Measurements from ENCODE around the gene LRRC55. TPM values are rescaled to one million over a fixed set of nuclear protein-coding genes. Genes with fewer than 3 reads are reported as not detected.

Gene LRRC55
- total RNA-seq, 1 donor from 2014 or later: not detected

DNA sequence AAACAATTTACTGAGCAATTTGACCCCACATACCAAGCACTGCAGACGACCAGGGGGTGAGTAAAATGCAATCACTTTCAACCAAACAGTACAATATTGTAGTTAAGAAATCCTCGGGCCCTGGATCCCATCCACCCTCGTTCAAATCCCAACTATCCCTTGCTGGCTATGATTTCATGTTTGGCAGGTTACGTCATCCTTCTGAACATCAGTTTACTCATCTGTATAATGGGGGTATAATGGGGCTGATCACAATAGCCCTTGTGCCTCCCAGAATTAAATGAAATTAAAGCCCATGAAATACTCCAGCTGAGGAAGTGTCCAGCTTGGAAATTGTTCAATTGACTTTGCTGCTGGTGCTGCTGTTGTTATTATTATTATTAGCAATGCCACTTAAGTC is 34.7 kb downstream of the LRRC55 start:
- Mint-ChIP-seq H3K4me3 (no peak overlapping the region), H3K9me3 (no peaks in the 10 kb centered on the region), H3K27me3 (ENCODE audit: insufficient read depth) (peaks cover 3% of the 10 kb centered on the region), H3K4me1 (ENCODE audit: low read depth) (no peaks in the 10 kb centered on the region), H3K27ac (no peak overlapping the region), H3K36me3 (ENCODE audit: low read depth) (no peaks in the 10 kb centered on the region)
- no peak for DNase-seq (ENCODE audit: low spot score)
- intact Hi-C loops (cut with micrococcal nuclease): no loop called here

DNA sequence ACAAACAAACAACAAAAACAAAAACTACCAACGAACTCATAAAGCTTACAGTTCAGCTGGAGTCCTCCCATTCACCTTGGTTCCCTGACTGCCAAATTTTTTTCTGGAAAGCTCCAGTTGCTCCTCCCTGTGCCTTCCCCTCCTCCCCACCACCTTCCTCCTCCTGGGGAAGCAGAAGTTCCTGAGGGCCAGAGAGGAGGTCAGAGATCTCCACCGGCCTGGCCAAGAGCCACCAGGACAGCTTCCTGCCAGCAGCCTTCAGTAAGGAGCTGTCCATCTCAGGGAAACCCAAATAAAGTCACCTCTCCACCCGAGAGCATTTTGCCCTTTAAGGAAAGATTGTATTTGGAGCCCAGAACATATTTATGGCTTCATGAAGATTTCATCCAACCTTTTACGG is 35.3 kb downstream of the LRRC55 start:
- intact Hi-C loops (cut with micrococcal nuclease): no loop called here
- Mint-ChIP-seq H3K4me1 (ENCODE audit: low read depth) (no peaks in the 10 kb centered on the region), H3K27me3 (ENCODE audit: insufficient read depth) (peaks cover 2% of the 10 kb centered on the region), H3K9me3 (no peaks in the 10 kb centered on the region), H3K36me3 (ENCODE audit: low read depth) (no peaks in the 10 kb centered on the region), H3K4me3 (no peak overlapping the region), H3K27ac (no peak overlapping the region)
- DNase-seq (ENCODE audit: low spot score): no peak

DNA sequence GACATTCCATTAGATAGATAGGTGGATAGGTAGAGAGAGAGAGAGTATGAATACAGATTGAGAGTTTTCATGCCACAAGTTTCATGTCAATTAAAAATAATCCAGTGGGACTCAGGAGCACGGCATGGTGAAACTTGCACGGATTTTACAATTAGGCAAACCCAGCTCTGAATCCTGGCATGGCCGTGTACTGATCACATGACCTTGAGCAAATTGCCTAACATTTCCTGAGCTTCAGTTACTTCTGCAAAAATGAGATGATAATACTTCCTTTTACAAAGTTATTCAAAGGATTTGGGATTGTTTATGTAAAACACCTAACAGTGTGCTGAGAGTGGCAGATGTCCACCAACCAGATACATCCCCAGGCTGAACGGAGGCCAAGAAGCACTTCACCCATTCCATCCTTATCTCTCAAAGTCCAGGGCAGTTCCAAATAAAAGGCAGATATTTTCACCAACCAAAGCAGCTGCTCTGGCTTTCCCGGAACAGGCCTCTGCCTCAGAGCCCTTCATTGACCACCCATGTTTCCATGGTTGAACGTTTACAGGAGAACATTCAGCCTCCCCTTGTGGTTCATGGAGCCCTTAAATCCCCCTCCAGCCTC is 37.4 kb downstream of the LRRC55 start:
- no peaks in the 10 kb centered on the region for H3K27me3 Mint-ChIP-seq (ENCODE audit: insufficient read depth)
- H3K4me1 Mint-ChIP-seq (ENCODE audit: low read depth): no peaks in the 10 kb centered on the region
- H3K27ac Mint-ChIP-seq: no peak overlapping the region
- H3K9me3 Mint-ChIP-seq: no peaks in the 10 kb centered on the region
- no peak overlapping the region for H3K4me3 Mint-ChIP-seq
- H3K36me3 Mint-ChIP-seq (ENCODE audit: low read depth): no peaks in the 10 kb centered on the region
- no peak for DNase-seq (ENCODE audit: low spot score)
- intact Hi-C loops (cut with micrococcal nuclease): no loop called here

DNA sequence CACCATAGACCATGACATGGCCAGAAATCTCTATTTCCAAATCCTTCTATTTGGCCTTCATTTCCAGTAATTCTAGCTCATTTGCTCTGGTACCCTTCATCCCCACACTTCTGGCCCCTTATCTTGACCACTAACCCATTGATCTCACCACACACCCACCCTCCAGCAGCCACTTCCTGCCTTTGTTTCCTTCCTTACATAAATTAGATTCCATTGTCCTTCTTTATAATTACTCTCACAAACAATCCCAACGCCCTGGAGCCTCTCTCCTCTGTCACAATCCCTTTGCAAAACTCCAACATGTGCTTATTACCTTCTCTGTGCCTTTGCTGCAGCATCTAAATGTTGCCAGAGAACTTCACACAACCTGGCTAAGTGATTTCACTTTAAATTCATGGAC is 40.5 kb downstream of the LRRC55 start:
- Mint-ChIP-seq H3K27ac (no peak overlapping the region), H3K9me3 (no peaks in the 10 kb centered on the region), H3K4me3 (no peak overlapping the region), H3K27me3 (ENCODE audit: insufficient read depth) (no peaks in the 10 kb centered on the region), H3K36me3 (ENCODE audit: low read depth) (no peaks in the 10 kb centered on the region), H3K4me1 (ENCODE audit: low read depth) (no peaks in the 10 kb centered on the region)
- DNase-seq (ENCODE audit: low spot score): no peak
- intact Hi-C loops (cut with micrococcal nuclease): no loop called here

DNA sequence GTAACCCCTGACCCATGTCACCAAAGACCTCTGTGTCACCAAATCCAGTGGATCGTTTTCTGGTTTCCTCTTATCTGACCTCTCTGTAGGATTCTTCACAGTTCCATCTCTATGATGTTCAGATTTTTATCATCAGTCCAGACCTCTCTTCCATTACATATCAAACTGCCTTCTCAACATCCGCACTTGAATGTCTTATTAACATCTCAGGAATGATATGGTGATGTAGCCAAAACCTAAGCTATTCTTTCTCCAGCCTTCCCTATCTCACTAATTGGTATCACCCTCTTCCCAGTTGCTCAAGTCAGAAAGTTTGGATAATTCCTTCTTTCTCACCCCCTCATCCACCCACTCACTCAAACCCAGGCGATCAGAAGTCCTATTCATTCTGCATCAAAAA is 41.8 kb downstream of the LRRC55 start:
- no peak for DNase-seq (ENCODE audit: low spot score)
- intact Hi-C loops (cut with micrococcal nuclease): no loop called here
- H3K4me3 Mint-ChIP-seq: no peak overlapping the region
- no peaks in the 10 kb centered on the region for H3K9me3 Mint-ChIP-seq
- H3K27ac Mint-ChIP-seq: no peak overlapping the region
- no peaks in the 10 kb centered on the region for H3K36me3 Mint-ChIP-seq (ENCODE audit: low read depth)
- H3K4me1 Mint-ChIP-seq (ENCODE audit: low read depth): no peaks in the 10 kb centered on the region
- no peaks in the 10 kb centered on the region for H3K27me3 Mint-ChIP-seq (ENCODE audit: insufficient read depth)

DNA sequence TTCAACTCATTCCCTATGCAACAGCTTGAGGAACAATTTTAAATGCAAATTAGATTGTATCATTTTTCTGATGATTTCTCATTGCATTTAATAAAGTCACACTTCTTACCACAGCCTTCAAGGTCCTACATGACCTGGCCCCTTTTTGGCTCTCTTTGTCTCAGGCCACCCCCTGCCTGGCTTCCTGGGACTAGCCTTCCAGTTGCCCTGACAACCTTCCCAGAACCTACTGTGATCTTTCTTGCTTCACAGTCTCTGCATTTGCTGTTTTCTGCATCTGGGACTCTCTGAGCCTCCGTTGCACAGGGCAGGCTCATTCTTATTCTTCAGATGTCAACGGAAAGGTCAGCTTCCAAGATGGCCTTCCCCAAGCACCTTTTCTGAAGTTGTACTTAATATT is 42.4 kb downstream of the LRRC55 start:
- H3K4me1 Mint-ChIP-seq (ENCODE audit: low read depth): no peaks in the 10 kb centered on the region
- no peaks in the 10 kb centered on the region for H3K27me3 Mint-ChIP-seq (ENCODE audit: insufficient read depth)
- no peaks in the 10 kb centered on the region for H3K9me3 Mint-ChIP-seq
- intact Hi-C loops (cut with micrococcal nuclease): no loop called here
- H3K4me3 Mint-ChIP-seq: no peak overlapping the region
- H3K27ac Mint-ChIP-seq: no peak overlapping the region
- no peak for DNase-seq (ENCODE audit: low spot score)
- H3K36me3 Mint-ChIP-seq (ENCODE audit: low read depth): no peaks in the 10 kb centered on the region

DNA sequence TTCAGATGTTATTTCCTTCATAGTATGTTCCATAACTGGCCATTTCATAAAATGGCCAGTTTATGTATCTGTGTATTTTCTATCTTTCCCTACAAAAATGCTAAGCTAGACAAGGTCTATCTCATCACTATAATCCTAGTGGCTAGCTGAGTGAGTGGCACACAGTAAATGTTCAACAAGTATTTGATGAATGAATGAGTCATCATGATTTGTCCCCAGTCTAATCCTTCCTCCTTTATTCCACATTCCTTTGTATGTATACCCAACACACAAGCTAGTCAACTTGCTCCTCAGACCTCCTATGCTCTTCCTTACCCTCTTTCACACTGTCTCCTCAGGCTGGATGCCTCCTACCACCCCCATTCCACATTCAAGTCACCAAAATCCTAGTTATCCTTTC is 42.8 kb downstream of the LRRC55 start:
- Mint-ChIP-seq H3K9me3 (no peaks in the 10 kb centered on the region), H3K4me1 (ENCODE audit: low read depth) (no peaks in the 10 kb centered on the region), H3K27ac (no peak overlapping the region), H3K27me3 (ENCODE audit: insufficient read depth) (no peaks in the 10 kb centered on the region), H3K4me3 (no peak overlapping the region), H3K36me3 (ENCODE audit: low read depth) (no peaks in the 10 kb centered on the region)
- no peak for DNase-seq (ENCODE audit: low spot score)
- intact Hi-C loops (cut with micrococcal nuclease): no loop called here

DNA sequence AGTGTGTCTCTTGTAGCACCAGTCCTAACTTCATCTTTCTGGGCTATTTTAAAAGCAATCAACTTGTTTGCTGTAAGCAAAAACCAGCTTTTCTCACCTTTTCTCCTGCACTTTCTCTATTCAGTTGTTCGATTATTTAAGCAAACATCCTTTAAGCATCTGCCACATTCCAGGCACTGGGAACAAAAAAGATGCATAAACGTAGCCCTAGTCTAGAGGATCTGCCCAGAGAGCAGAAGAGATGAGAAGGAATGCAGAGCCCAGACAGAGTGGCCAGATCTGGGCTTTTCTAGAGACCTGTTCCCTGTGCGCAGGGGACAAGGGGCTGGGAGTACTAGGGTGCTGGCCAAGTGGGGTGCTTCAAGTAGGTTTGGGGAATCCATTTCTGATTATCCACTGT is 46.8 kb downstream of the LRRC55 start:
- H3K9me3 Mint-ChIP-seq: no peaks in the 10 kb centered on the region
- H3K4me3 Mint-ChIP-seq: no peak overlapping the region
- H3K27me3 Mint-ChIP-seq (ENCODE audit: insufficient read depth): peaks cover 24% of the 10 kb centered on the region
- no peaks in the 10 kb centered on the region for H3K4me1 Mint-ChIP-seq (ENCODE audit: low read depth)
- no peak overlapping the region for H3K27ac Mint-ChIP-seq
- no peak for DNase-seq (ENCODE audit: low spot score)
- intact Hi-C loops (cut with micrococcal nuclease): no loop called here
- H3K36me3 Mint-ChIP-seq (ENCODE audit: low read depth): no peaks in the 10 kb centered on the region

DNA sequence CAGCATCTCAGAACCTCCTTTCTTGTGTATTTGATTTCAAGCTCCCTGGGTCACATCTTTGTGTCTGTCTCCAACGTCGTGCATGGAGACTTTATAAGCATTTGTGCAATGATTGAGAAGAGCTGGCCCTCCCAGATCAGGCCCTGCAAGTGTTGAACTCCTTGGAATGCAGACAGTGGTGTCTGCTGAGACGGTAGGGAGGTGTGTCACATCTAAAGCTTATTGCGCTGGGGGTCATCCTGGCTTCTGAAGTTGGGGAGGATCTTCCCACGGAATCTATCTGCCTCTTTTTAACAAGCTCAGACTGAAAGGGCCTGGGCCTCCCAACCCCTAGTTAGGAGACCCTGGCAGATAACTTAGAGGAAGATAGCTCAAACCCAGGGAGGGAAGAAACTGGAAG is 48.6 kb downstream of the LRRC55 start:
- Mint-ChIP-seq H3K27me3 (ENCODE audit: insufficient read depth) (peaks cover 28% of the 10 kb centered on the region), H3K27ac (no peak overlapping the region), H3K9me3 (no peaks in the 10 kb centered on the region), H3K4me1 (ENCODE audit: low read depth) (no peaks in the 10 kb centered on the region), H3K36me3 (ENCODE audit: low read depth) (no peaks in the 10 kb centered on the region), H3K4me3 (no peak overlapping the region)
- intact Hi-C loops (cut with micrococcal nuclease): no loop called here
- no peak for DNase-seq (ENCODE audit: low spot score)

DNA sequence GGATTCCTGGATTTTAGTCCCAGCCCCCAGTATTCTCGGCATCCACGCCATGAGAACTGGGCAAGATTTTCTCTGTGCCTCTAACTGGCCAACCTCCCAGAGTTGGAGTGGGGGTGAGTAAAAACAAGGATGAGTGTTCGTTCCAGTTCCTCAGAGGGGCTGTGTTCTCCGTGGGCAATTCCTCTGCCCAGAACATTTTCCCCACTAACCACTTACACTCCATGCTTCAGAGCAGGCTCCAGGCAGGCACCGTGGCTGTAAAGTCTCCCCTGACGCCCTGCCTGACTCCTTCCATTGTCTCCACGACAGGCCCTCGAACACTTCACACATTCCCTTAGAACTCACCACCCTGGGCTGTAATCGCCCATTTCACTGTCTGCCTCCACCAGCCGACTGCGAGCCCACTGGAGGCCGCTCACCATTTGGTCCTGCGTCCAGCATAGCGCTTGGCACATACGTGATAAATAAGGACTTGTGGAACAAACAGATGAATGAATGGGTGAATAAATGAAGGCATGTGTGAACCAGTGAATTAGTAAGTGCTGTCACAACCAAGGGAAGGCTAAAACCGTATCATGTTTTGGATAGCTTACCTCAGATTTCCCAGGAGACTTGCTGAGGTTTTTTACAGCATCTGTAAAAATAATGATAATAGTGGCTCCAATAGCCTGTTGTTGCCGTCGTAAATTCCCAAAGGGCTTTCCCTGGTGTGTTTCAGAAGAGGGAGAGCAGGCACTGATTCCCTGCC is 49.2 kb downstream of the LRRC55 start:
- no peaks in the 10 kb centered on the region for H3K4me1 Mint-ChIP-seq (ENCODE audit: low read depth)
- no peak overlapping the region for H3K4me3 Mint-ChIP-seq
- no peaks in the 10 kb centered on the region for H3K9me3 Mint-ChIP-seq
- no peaks in the 10 kb centered on the region for H3K36me3 Mint-ChIP-seq (ENCODE audit: low read depth)
- no peak for DNase-seq (ENCODE audit: low spot score)
- H3K27me3 Mint-ChIP-seq (ENCODE audit: insufficient read depth): peaks cover 30% of the 10 kb centered on the region
- no peak overlapping the region for H3K27ac Mint-ChIP-seq
- intact Hi-C loops (cut with micrococcal nuclease): no loop called here

DNA sequence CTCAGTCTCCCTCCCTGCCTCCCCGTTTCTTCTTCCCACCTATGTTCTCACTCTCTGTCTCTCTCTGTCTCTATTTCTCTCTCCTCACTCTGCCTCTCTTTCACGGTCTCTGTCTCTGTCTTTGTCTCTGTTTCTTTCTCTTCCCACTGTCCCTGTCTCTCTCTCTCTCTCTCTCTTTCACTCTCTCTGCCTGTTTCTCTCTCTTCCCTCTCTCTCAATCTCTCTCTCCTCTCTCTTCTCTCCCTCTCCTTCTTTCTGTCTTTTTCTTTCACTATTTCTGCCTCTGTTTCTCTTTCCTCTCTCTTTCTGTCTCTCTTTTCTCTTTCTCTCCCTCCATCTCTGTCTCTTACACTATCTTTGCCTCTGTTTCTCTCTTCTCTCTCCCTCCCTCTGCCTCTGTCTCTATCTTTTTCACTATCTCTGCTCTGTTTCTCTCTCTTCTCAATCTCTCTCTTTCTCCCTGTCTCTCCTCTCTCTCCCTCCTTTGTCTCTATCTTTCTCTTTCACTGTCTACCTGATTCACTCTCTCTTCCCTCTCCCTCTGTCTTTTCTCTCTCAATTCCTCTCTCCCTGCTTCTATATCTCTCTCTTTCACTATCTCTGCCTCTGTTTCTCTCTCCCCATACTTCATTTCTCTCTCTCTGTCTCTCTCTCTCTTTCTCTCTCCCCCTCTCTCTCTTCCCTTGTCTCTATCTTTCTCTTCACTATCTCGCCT is 49.9 kb downstream of the LRRC55 start:
- no peak overlapping the region for H3K27ac Mint-ChIP-seq
- no peaks in the 10 kb centered on the region for H3K9me3 Mint-ChIP-seq
- H3K4me3 Mint-ChIP-seq: no peak overlapping the region
- H3K4me1 Mint-ChIP-seq (ENCODE audit: low read depth): no peaks in the 10 kb centered on the region
- no peak for DNase-seq (ENCODE audit: low spot score)
- intact Hi-C loops (cut with micrococcal nuclease): no loop called here
- H3K36me3 Mint-ChIP-seq (ENCODE audit: low read depth): no peaks in the 10 kb centered on the region
- H3K27me3 Mint-ChIP-seq (ENCODE audit: insufficient read depth): peaks cover 30% of the 10 kb centered on the region

DNA sequence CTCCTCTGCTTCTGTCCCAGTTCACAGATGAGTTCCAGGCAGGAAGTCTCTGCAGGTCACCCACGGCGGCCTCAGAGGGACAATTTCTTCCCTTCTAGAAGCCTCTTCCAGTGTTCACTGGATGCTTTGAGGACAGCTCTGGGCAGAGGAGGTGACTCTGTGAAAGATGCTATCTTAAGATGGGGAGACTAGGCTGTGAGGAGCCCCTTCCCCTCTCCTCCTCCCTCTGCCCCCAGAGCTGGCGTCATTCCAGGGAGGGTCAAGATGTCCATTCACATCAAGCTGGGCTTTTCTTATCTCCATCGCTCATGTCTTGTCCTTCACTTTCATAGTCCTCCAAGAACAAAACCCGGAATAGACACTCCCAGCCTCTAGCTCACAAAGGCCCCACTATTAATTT is 51.9 kb downstream of the LRRC55 start:
- Mint-ChIP-seq H3K27me3 (ENCODE audit: insufficient read depth) (peaks cover 32% of the 10 kb centered on the region), H3K27ac (no peak overlapping the region), H3K4me1 (ENCODE audit: low read depth) (no peaks in the 10 kb centered on the region), H3K9me3 (no peaks in the 10 kb centered on the region), H3K36me3 (ENCODE audit: low read depth) (no peaks in the 10 kb centered on the region), H3K4me3 (no peak overlapping the region)
- no peak for DNase-seq (ENCODE audit: low spot score)
- intact Hi-C loops (cut with micrococcal nuclease): no loop called here
